H9 (cell line): ENCODE measurements around the gene PHOSPHO2. TPM values are rescaled to one million over a fixed set of nuclear protein-coding genes. Genes with fewer than 3 reads are reported as not detected.

ENCODE experiments used
- DNase-seq: peaks from one replicate; pipeline ENCODE4 v3.0.0-alpha.2; 2017
- H2AFZ ChIP-seq: one replicate; pipeline ENCODE4 v1.6.1; 2013; ENCODE audit warnings: mild to moderate bottlenecking, low read length, control low read depth, moderate library complexity
- H2AK5ac ChIP-seq: 2 replicates; pipeline ENCODE4 v1.6.1; 2013; ENCODE audit warnings: low read length, control low read depth, mixed read lengths; ENCODE audit not compliant: insufficient read length
- H2BK120ac ChIP-seq: one replicate; pipeline ENCODE4 v1.6.1; 2013; ENCODE audit warnings: low read depth, mild to moderate bottlenecking, low read length, control low read depth, inconsistent platforms; ENCODE audit not compliant: poor library complexity, severe bottlenecking
- H2BK12ac ChIP-seq: 2 replicates; pipeline ENCODE4 v1.6.1; 2013; ENCODE audit warnings: low read length, control low read depth, mixed read lengths, low read depth; ENCODE audit not compliant: insufficient read length
- H2BK15ac ChIP-seq: 2 replicates; pipeline ENCODE4 v1.6.1; 2013; ENCODE audit warnings: low read depth, low read length, control low read depth
- H2BK20ac ChIP-seq: one replicate; pipeline ENCODE4 v1.6.1; 2013; ENCODE audit warnings: low read depth, mild to moderate bottlenecking, low read length, control low read depth, inconsistent platforms; ENCODE audit not compliant: poor library complexity, severe bottlenecking
- H2BK5ac ChIP-seq: 2 replicates; pipeline ENCODE4 v1.6.1; 2013; ENCODE audit warnings: low read length, control low read depth, mixed read lengths; ENCODE audit not compliant: insufficient read length
- H3K14ac ChIP-seq: 2 replicates; pipeline ENCODE4 v1.6.1; 2013; ENCODE audit warnings: low read length, control low read depth; ENCODE audit not compliant: insufficient read depth
- H3K18ac ChIP-seq: 2 replicates; pipeline ENCODE4 v1.6.1; 2013; ENCODE audit warnings: low read depth, mild to moderate bottlenecking, mixed read lengths, low read length, control low read depth; ENCODE audit not compliant: insufficient read length
- H3K23ac ChIP-seq: 2 replicates; pipeline ENCODE4 v1.6.1; 2013; ENCODE audit warnings: low read length, control low read depth, mixed read lengths, low read depth; ENCODE audit not compliant: insufficient read length
- H3K23me2 ChIP-seq: 2 replicates; pipeline ENCODE4 v1.6.1; 2013; ENCODE audit warnings: low read depth, mild to moderate bottlenecking, mixed read lengths, low read length, control low read depth; ENCODE audit not compliant: insufficient read length, poor library complexity, severe bottlenecking
- H3K27ac ChIP-seq: 2 replicates; pipeline ENCODE4 v1.5.1; 2013; ENCODE audit warnings: low read length, control low read depth, mixed read lengths, low read depth; ENCODE audit not compliant: insufficient read length
- H3K27me3 ChIP-seq: 2 replicates; pipeline ENCODE4 v1.6.1; 2013; ENCODE audit warnings: low read length, control low read depth, inconsistent platforms; ENCODE audit not compliant: insufficient read depth
- H3K4ac ChIP-seq: 2 replicates; pipeline ENCODE4 v1.6.1; 2013; ENCODE audit warnings: low read depth, mild to moderate bottlenecking, control low read depth, inconsistent platforms, low read length, moderate library complexity
- H3K4me1 ChIP-seq: 2 replicates; pipeline ENCODE4 v1.6.1; 2013; ENCODE audit warnings: low read length, control low read depth, inconsistent platforms; ENCODE audit not compliant: insufficient read depth
- H3K4me2 ChIP-seq: 2 replicates; pipeline ENCODE4 v1.6.1; 2013; ENCODE audit warnings: low read length, control low read depth, mixed read lengths; ENCODE audit not compliant: insufficient read length, insufficient read depth
- H3K56ac ChIP-seq: 2 replicates; pipeline ENCODE4 v1.6.1; 2013; ENCODE audit warnings: low read depth, mild to moderate bottlenecking, mixed read lengths, low read length, control low read depth; ENCODE audit not compliant: insufficient read length
- H3K79me1 ChIP-seq: 2 replicates; pipeline ENCODE4 v1.6.1; 2013; ENCODE audit warnings: low read depth, mild to moderate bottlenecking, moderate library complexity, low read length, control low read depth, inconsistent platforms; ENCODE audit not compliant: insufficient read depth, poor library complexity, severe bottlenecking
- H3K79me2 ChIP-seq: 2 replicates; pipeline ENCODE4 v1.6.1; 2013; ENCODE audit warnings: low read length, control low read depth, inconsistent platforms; ENCODE audit not compliant: insufficient read depth
- H3K9ac ChIP-seq: 2 replicates; pipeline ENCODE4 v1.6.1; 2013; ENCODE audit warnings: low read length, control low read depth, mixed read lengths; ENCODE audit not compliant: insufficient read length; ENCODE audit errors: extremely low read depth
- H3K9me3 ChIP-seq: one replicate; pipeline ENCODE4 v1.6.1; 2013; ENCODE audit warnings: low read depth, low read length, inconsistent platforms; ENCODE audit not compliant: control insufficient read depth
- H3T11ph ChIP-seq: one replicate; pipeline ENCODE4 v1.6.1; 2013; ENCODE audit warnings: mild to moderate bottlenecking, low read length, control low read depth, inconsistent platforms
- H4K20me1 ChIP-seq: one replicate; pipeline ENCODE4 v1.6.1; 2013; ENCODE audit not compliant: control insufficient read depth, insufficient read length, insufficient read depth
- H4K5ac ChIP-seq: 2 replicates; pipeline ENCODE4 v1.6.1; 2013; ENCODE audit warnings: low read depth, mild to moderate bottlenecking, mixed read lengths, low read length, control low read depth; ENCODE audit not compliant: insufficient read length
- H4K8ac ChIP-seq: replicated peaks from 2 replicates; pipeline ENCODE4 v1.6.1; 2013; ENCODE audit warnings: low read length, control low read depth, mixed read lengths, low read depth; ENCODE audit not compliant: insufficient read length
- H4K91ac ChIP-seq: 2 replicates; pipeline ENCODE4 v1.6.1; 2013; ENCODE audit warnings: low read depth, mild to moderate bottlenecking, moderate library complexity, mixed read lengths, low read length, control low read depth; ENCODE audit not compliant: insufficient read length
- H3K27ac Mint-ChIP-seq, 3 experiments: 2 replicates in 2 of 3; 3 replicates in 1 of 3; pipeline ENCODE4 v1.8.0; 2020 to 2021; ENCODE audit warnings: mixed read lengths in 3 of 3, mild to moderate bottlenecking in 1 of 3, moderate library complexity in 1 of 3
- H3K27me3 Mint-ChIP-seq: 2 replicates; pipeline ENCODE4 v1.8.0; 2021; ENCODE audit warnings: low read depth, mild to moderate bottlenecking, moderate library complexity, mixed read lengths
- H3K36me3 Mint-ChIP-seq, 3 experiments: 2 replicates in 2 of 3; 3 replicates in 1 of 3; pipeline ENCODE4 v1.8.0; 2020 to 2021; ENCODE audit warnings: low read depth in 3 of 3, mixed read lengths in 3 of 3; ENCODE audit not compliant: insufficient read depth in 1 of 3
- H3K4me1 Mint-ChIP-seq, 2 experiments: 2 replicates each; pipeline ENCODE4 v1.8.0; 2020; ENCODE audit warnings: mixed read lengths in 2 of 2
- H3K4me3 Mint-ChIP-seq, 2 experiments: 2 replicates in 1 of 2; 3 replicates in 1 of 2; pipeline ENCODE4 v1.8.0; 2020 to 2021; ENCODE audit warnings: mild to moderate bottlenecking in 2 of 2, mixed read lengths in 2 of 2, moderate library complexity in 1 of 2
- H3K9me3 Mint-ChIP-seq, 2 experiments: 2 replicates in 1 of 2; 3 replicates in 1 of 2; pipeline ENCODE4 v1.8.0; 2020; ENCODE audit warnings: mild to moderate bottlenecking in 2 of 2, mixed read lengths in 2 of 2, moderate library complexity in 1 of 2
- CTCF ChIP-seq: fragments of 200-600 bp; sonication (generic); conservative IDR thresholded peaks from 3 replicates; pipeline ENCODE4 v1.8.0; 2021; ENCODE audit warnings: antibody characterized with exemption, mild to moderate bottlenecking
- WGBS: extraction: QIAGEN DNeasy Blood & Tissue Kit; methylation state at CpG from one replicate; pipeline ENCODE4 v1.1.7; 2013; ENCODE audit warnings: missing lambda C conversion rate, low lambda C conversion rate, mixed read lengths; ENCODE audit not compliant: insufficient read length; ENCODE audit errors: extremely low coverage; 5-methylcytosine and 5-hydroxymethylcytosine counted together
- total RNA-seq: library from RNA; stranded (reverse); gene quantifications from 2 replicates; pipeline ENCODE4 v1.2.1, GENCODE V29; 2021

The PHOSPHO2 gene
- total RNA-seq, 1 experiment from 2014 or later = 7.2 TPM

GRCh38 chr2:169705927-169706326 lies 11.7 kb downstream of the PHOSPHO2 start:
- no CpG with 5 or more reads among the region's 2 CpGs for WGBS
- Histone ChIP-seq H3K27me3 (no peaks in the 10 kb centered on the region), H3K9me3 (no peaks in the 10 kb centered on the region), H2AK5ac (no peak overlapping the region), H3K14ac (no peak overlapping the region), H4K91ac (no peak overlapping the region), H3K23me2 (no peaks in the 10 kb centered on the region), H3K4me1 (no peaks in the 10 kb centered on the region), H3K79me1 (no peaks in the 10 kb centered on the region), H3K9ac (no peak overlapping the region), H3K79me2 (no peaks in the 10 kb centered on the region), H3K27ac (no peak overlapping the region), H4K5ac (no peak overlapping the region), H2BK120ac (no peak overlapping the region), H2BK12ac (no peak overlapping the region), H3T11ph (no peak overlapping the region), H4K20me1 (no peaks in the 10 kb centered on the region), H2BK5ac (no peak overlapping the region), H3K23ac (no peak overlapping the region), H3K18ac (no peak overlapping the region), H3K4ac (no peak overlapping the region), H4K8ac (no peak overlapping the region), H3K4me2 (no peak overlapping the region), H2BK20ac (no peak overlapping the region), H2BK15ac (no peak overlapping the region), H3K56ac (no peak overlapping the region), H2AFZ (no peak overlapping the region)
- H3K36me3 Mint-ChIP-seq = peaks cover 0 to 14% (median 8%) of the 10 kb centered on the region in 3 experiments; a peak in 4 of 7 replicates
- H3K9me3 Mint-ChIP-seq = 0 out of 5 replicates have a peak, but pooled peaks cover 0 to 1% of the 10 kb centered on the region in 2 experiments
- no peak overlapping the region for H3K4me3 Mint-ChIP-seq
- no peak overlapping the region for H3K27ac Mint-ChIP-seq
- DNase-seq = no peak
- no peaks in the 10 kb centered on the region for H3K4me1 Mint-ChIP-seq
- TF ChIP-seq CTCF = no peak
- no peaks in the 10 kb centered on the region for H3K27me3 Mint-ChIP-seq
